Ovary (tissue), 10 donors: ENCODE measurements around the gene P4HA3. TPM values are rescaled to one million over a fixed set of nuclear protein-coding genes. Genes with fewer than 3 reads are reported as not detected.
A peak's percentile ranks its signal among the peaks of the same experiment; 100 is the strongest.

Source experiments
- DNase-seq, 5 donors: peaks; one replicate each; pipeline ENCODE4 v3.0.0-alpha.2; 2019 to 2020
- H3K27ac ChIP-seq, 2 donors: fragments of 200-600 bp; one replicate each; pipeline versions ENCODE4 v1.5.1 to v1.8.0; 2019 to 2022
- H3K27me3 ChIP-seq: fragments of 200-600 bp; one replicate; pipeline ENCODE4 v1.8.0; 2022
- H3K36me3 ChIP-seq: fragments of 200-600 bp; sonication (generic); one replicate; pipeline ENCODE4 v1.5.1; 2019
- H3K4me1 ChIP-seq: one replicate; pipeline ENCODE4 v1.8.1; 2013; ENCODE audit warnings: mild to moderate bottlenecking, moderate library complexity; ENCODE audit not compliant: insufficient read depth
- H3K4me3 ChIP-seq: fragments of 200-600 bp; sonication (generic); one replicate; pipeline ENCODE4 v1.5.1; 2017
- H3K9me3 ChIP-seq, 2 donors: fragments of 200-600 bp in 1 of 2; sonication (generic) in 1 of 2; one replicate each; pipeline versions ENCODE4 v1.5.1 to v1.8.1; 2013 to 2019; ENCODE audit warnings: mild to moderate bottlenecking in 1 of 2, moderate library complexity in 1 of 2
- EP300 ChIP-seq: sonication (generic); formaldehyde crosslinking; IDR thresholded peaks from one replicate; pipeline ENCODE4 v1.6.1; 2017; ENCODE audit warnings: antibody characterized with exemption
- POLR2A ChIP-seq: fragments of 450-650 bp; IDR thresholded peaks from one replicate; pipeline ENCODE4 v1.6.1; 2017; ENCODE audit warnings: antibody characterized with exemption, mild to moderate bottlenecking, moderate library complexity
- WGBS, 3 donors: extraction: QIAGEN DNeasy Blood & Tissue Kit in 1 of 3; methylation state at CpG; one replicate each; pipeline versions ENCODE4 v1.1.5 to v1.1.7; 2013 to 2017; 5-methylcytosine and 5-hydroxymethylcytosine counted together
- intact Hi-C, 4 donors: fragments of 100-400 bp; cut with DNase I; formaldehyde crosslinking; loops; one replicate each; pipeline versions ENCODE4 v1.11.0 to v1.15.1; 2022 to 2023
- long read RNA-seq, 3 donors: library from polyadenylated mRNA in 2 of 3; unstranded in 2 of 3; transcript quantifications; one replicate each; pipeline ENCODE4 v2.0.0 and lab custom pipeline, GENCODE V29; 2021 to 2026
- polyA plus RNA-seq, 2 donors: library from polyadenylated mRNA; stranded (reverse); fragments of 200-250 nt in 1 of 2; fragments of 350-450 nt in 1 of 2; fragmentation: Illumina TruSeq in 1 of 2; extraction: RNeasy Lipid Tissue Mini Kit (QIAGEN cat#74804) in 1 of 2; gene quantifications; one replicate each; pipeline ENCODE4 v1.2.3, GENCODE V29; 2013 to 2014
- total RNA-seq, 7 donors: library from RNA; depleted of rRNA in 2 of 7; stranded (reverse); fragments of >200 nt in 2 of 7; fragmentation: NEBNext Ultra II Directional in 3 of 7; extraction: Animal tissue kit (Norgen Biotek cat#: 25700) in 3 of 7; gene quantifications; one replicate each; pipeline versions ENCODE4 v1.1.0 to v1.2.4, GENCODE V29; 2016 to 2023
- TF ChIP-seq, protein P1 (sequence below), 3 donors: fragments of 450-650 bp in 2 of 3; fragments of 200-600 bp in 1 of 3; IDR thresholded peaks; one replicate each; pipeline versions ENCODE4 v1.5.1 to v1.8.0; 2016 to 2022; ENCODE audit warnings: antibody characterized with exemption in 3 of 3, mild to moderate bottlenecking in 1 of 3
- donor health status: DM: no; HTN: no; CAD: no; lungs with moderate emphysema.
- donor health status: DM: no; HTN: no; CAD: no.
- donor health status: Bipolar disorder and iron deficiency.
- donor health status: DM: yes; HTN: yes; CAD: no.
- donor health status: DM: no; HTN: no; CAD: no.
- donor health status: DM: yes; HTN: yes; CAD: no.

The P4HA3 gene
- total RNA-seq (1 to 10 TPM in 3 of 7 donors, under 1 TPM in 4; 0.28 to 2.2 (median 0.84) TPM), polyA plus RNA-seq (1 to 10 TPM; 1.0 to 5.6 TPM)
- long read RNA-seq, donor 1, partial matches to known transcripts: 0 of 4 reads
- long read RNA-seq, donor 1, other reads (novel, unspliced or antisense): 3 of 4 reads
- long read RNA-seq, donor 2, partial matches to known transcripts: 0 of 1 reads
- long read RNA-seq, donor 2, other reads (novel, unspliced or antisense): 0 of 1 reads
- long read RNA-seq, donor 3, transcript P4HA3-201 (13 exons, 2,274 nt): major isoform, 5 of 14 reads
- long read RNA-seq, donor 3, partial matches to known transcripts: 1 of 14 reads
- long read RNA-seq, donor 3, other reads (novel, unspliced or antisense): 8 of 14 reads

DNA sequence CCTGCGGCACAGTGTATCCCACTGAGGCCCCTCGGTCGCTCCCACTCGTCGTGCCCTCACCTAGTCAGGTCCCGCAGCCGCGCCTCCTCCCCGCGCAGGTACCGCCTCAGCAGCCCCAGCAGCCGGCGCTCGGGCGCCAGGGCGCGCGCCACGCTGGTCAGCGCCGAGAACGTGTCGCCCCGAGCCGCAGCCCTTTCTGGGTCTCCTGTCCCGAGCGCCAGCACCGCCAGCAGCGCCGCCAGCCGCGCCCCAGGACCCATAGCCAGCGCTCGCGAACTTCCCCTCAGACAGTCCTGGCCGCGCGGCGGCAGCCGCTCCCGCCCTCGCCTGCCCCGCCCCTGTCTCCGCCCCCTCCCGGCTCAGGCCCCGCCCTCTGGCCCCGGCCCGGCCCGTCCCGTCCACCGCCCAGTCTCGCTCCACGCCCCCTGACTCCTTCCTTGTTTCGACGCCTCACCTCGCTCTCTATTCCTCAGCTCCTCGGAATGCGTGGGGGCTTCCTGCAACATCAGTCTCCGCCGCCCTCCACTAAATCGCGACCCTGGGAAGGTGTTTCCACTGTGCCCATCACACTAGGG lies at the start of gene P4HA3:
Gene P4HA3 (minus strand): TSS at position 289 of the 575 bp plus-strand sequence. CDS start 29 bp downstream, at position 260.
- no peaks in the 10 kb centered on the region for H3K9me3 ChIP-seq
- intact Hi-C loops: no loop called here
- no peak within 1 kb of the TSS for H3K27ac ChIP-seq
- peak; percentile 17 to 73 (median 61) for DNase-seq
- peak within 1 kb of the TSS; percentile 37 for H3K4me3 ChIP-seq
- WGBS, 3 donors: 1 to 4% (median 2%) methylated on average over 13 to 62 of the region's 62 CpGs
- H3K27me3 ChIP-seq: no peaks in the 10 kb centered on the region
- TF ChIP-seq, protein P1, sequence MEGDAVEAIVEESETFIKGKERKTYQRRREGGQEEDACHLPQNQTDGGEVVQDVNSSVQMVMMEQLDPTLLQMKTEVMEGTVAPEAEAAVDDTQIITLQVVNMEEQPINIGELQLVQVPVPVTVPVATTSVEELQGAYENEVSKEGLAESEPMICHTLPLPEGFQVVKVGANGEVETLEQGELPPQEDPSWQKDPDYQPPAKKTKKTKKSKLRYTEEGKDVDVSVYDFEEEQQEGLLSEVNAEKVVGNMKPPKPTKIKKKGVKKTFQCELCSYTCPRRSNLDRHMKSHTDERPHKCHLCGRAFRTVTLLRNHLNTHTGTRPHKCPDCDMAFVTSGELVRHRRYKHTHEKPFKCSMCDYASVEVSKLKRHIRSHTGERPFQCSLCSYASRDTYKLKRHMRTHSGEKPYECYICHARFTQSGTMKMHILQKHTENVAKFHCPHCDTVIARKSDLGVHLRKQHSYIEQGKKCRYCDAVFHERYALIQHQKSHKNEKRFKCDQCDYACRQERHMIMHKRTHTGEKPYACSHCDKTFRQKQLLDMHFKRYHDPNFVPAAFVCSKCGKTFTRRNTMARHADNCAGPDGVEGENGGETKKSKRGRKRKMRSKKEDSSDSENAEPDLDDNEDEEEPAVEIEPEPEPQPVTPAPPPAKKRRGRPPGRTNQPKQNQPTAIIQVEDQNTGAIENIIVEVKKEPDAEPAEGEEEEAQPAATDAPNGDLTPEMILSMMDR (IDR thresholded peaks at IDR 0.05): no peak
- no peak for TF ChIP-seq POLR2A
- TF ChIP-seq EP300: no peak
- no peaks in the 10 kb centered on the region for H3K36me3 ChIP-seq
- peaks cover 3% of the 10 kb centered on the region for H3K4me1 ChIP-seq

DNA sequence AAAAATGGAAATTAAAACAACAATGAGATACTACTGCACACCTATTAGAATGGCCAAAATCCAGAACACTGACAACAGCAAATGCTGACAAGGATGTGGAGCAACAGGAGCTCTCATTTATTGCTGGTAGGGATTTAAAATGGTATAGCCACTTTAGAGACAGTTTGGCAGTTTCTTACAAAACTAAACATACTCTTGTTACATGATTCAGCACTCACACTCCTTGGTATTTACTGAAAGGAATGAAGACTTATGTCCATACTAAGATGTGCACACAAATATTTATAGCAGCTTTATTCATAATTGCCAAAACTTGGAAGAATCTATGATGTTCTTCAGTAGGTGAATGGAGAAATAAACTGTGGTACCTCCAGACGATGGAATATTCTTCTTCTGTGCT lies 46.0 kb upstream of the P4HA3 start:
- no peaks in the 10 kb centered on the region for H3K36me3 ChIP-seq
- no peak overlapping the region for H3K27ac ChIP-seq
- 77 to 92% (median 92%) methylated on average over 1 of the region's 1 CpG for WGBS, 3 donors
- no peaks in the 10 kb centered on the region for H3K4me1 ChIP-seq
- H3K9me3 ChIP-seq: no peaks in the 10 kb centered on the region
- H3K4me3 ChIP-seq: no peak overlapping the region
- DNase-seq: no peak
- no peaks in the 10 kb centered on the region for H3K27me3 ChIP-seq
- TF ChIP-seq POLR2A (no peak), EP300 (no peak)
- TF ChIP-seq, protein P1 (IDR thresholded peaks at IDR 0.05): no peak
- intact Hi-C loops: no loop called here

DNA sequence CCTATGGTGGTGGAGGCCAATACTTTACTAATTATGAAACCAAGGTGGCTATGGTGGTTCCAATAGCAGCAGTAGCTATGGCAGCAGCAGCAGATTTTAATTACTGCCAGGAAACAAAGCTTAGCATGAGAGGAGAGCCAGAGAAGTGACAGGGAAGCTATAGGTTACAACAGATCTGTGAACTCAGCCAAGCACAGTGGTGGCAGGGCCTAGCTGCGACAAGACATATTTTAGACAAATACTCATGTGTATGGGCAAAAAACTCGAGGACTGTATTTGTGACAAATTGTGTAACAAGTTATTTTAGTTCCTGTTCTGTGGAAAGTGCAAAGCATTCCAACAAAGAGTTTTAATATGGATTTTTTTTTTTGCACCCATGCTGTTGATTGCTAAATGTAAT lies 44.2 kb upstream of the P4HA3 start:
- TF ChIP-seq POLR2A (no peak), EP300 (no peak)
- TF ChIP-seq, protein P1 (IDR thresholded peaks at IDR 0.05): no peak
- 90 to 94% (median 93%) methylated on average over 2 of the region's 2 CpGs for WGBS, 3 donors
- Histone ChIP-seq H3K4me3 (no peak overlapping the region), H3K36me3 (no peaks in the 10 kb centered on the region), H3K4me1 (no peaks in the 10 kb centered on the region), H3K9me3 (no peaks in the 10 kb centered on the region), H3K27me3 (no peaks in the 10 kb centered on the region), H3K27ac (no peak overlapping the region)
- intact Hi-C loops: no loop called here
- no peak for DNase-seq

DNA sequence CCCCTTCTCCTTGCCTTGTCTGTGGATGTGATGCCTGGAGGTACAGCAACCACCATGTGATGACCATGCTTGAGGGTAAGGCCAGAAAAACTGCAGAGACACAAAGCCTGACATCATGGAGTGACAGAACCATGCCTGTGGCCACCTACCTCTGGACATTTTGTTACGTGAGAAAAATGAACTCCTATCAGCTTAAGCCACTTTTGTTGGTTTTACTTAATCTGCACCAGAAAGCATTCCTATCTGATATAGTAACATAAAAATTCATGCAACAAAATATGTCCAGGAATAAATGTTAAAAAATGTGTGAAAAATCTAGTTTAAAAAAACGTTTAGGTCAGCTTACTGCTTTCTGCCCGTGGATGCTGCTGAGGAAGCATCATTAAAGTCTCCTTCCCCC lies 42.6 kb upstream of the P4HA3 start:
- no peak overlapping the region for H3K27ac ChIP-seq

More for the DNA sequence above, 42.6 kb upstream of the P4HA3 start:
- no peak for DNase-seq
- H3K36me3 ChIP-seq: no peaks in the 10 kb centered on the region
- WGBS, 3 donors: 48 to 66% (median 53%) methylated on average over 3 of the region's 3 CpGs
- no peaks in the 10 kb centered on the region for H3K9me3 ChIP-seq
- no peak overlapping the region for H3K4me3 ChIP-seq
- intact Hi-C loops: no loop called here
- H3K27me3 ChIP-seq: no peaks in the 10 kb centered on the region
- no peaks in the 10 kb centered on the region for H3K4me1 ChIP-seq
- TF ChIP-seq EP300 (no peak), POLR2A (no peak)
- TF ChIP-seq, protein P1 (IDR thresholded peaks at IDR 0.05): no peak
